GM21381 (cell line): ENCODE data around the gene PTDSS2.
"Not testable (repeated sequence)": the region's sequence is repeated elsewhere in the genome, so short reads cannot be mapped to it uniquely, and the experiment has no call there.

Experiments
- ATAC-seq: cut with Tn5 transposase; IDR thresholded peaks from one replicate; pipeline ENCODE4 v1.9.1; 2021; ENCODE audit warnings: mild to moderate bottlenecking, moderate library complexity; ENCODE audit not compliant: unreplicated experiment

Gene PTDSS2

GRCh38 chr11:503179-503981 lies 53.3 kb downstream of the PTDSS2 start:
- no peak for ATAC-seq

GRCh38 chr11:504053-504993 lies 54.2 kb downstream of the PTDSS2 start:
- no peak for ATAC-seq

GRCh38 chr11:504994-505344 lies 54.9 kb downstream of the PTDSS2 start:
- ATAC-seq = no peak

- ATAC-seq = peak; percentile 70
These were observed 56.3 kb downstream of the PTDSS2 start for GRCh38 chr11:506238-506994.

GRCh38 chr11:506995-507726 lies 57.1 kb downstream of the PTDSS2 start, which contains the start of gene RNH1:
RNH1 (minus strand) TSS chr11:507242; CDS start chr11:502162, 5,080 bp downstream.
- peak; percentile 51 for ATAC-seq

- no peak for ATAC-seq
These were observed 57.8 kb downstream of the PTDSS2 start for GRCh38 chr11:507727-508515.

GRCh38 chr11:508956-509355 lies 58.9 kb downstream of the PTDSS2 start:
- no peak for ATAC-seq

- no peak for ATAC-seq
These were observed 62.9 kb downstream of the PTDSS2 start for GRCh38 chr11:512761-513595.

GRCh38 chr11:514606-515005 lies 64.5 kb downstream of the PTDSS2 start:
- no peak for ATAC-seq

GRCh38 chr11:515131-515530 lies 65.1 kb downstream of the PTDSS2 start:
- ATAC-seq = no peak

- no peak for ATAC-seq
These were observed 66.3 kb downstream of the PTDSS2 start for GRCh38 chr11:516400-516799.

GRCh38 chr11:516918-517685 lies 67.0 kb downstream of the PTDSS2 start:
- not testable (repeated sequence) for ATAC-seq

GRCh38 chr11:518463-519202 lies 68.6 kb downstream of the PTDSS2 start:
- ATAC-seq = peak; percentile 87

GRCh38 chr11:520428-521176 lies 70.5 kb downstream of the PTDSS2 start:
- no peak for ATAC-seq

- no peak for ATAC-seq
These were observed 71.2 kb downstream of the PTDSS2 start for GRCh38 chr11:521177-521688.

- ATAC-seq = no peak
These were observed 76.1 kb downstream of the PTDSS2 start for GRCh38 chr11:526192-526591.
